CD4-positive, alpha-beta T cell treated with Interleukin-17A for 1 hour (primary cell): Measurements from ENCODE around the gene ARID3B.
"Not testable (repeated sequence)": the region's sequence is repeated elsewhere in the genome, so short reads cannot be mapped to it uniquely, and the experiment has no call there.

Source experiments
- DNase-seq: peaks from one replicate; pipeline ENCODE4 v3.0.0-alpha.2; 2020

ARID3B gene

DNA sequence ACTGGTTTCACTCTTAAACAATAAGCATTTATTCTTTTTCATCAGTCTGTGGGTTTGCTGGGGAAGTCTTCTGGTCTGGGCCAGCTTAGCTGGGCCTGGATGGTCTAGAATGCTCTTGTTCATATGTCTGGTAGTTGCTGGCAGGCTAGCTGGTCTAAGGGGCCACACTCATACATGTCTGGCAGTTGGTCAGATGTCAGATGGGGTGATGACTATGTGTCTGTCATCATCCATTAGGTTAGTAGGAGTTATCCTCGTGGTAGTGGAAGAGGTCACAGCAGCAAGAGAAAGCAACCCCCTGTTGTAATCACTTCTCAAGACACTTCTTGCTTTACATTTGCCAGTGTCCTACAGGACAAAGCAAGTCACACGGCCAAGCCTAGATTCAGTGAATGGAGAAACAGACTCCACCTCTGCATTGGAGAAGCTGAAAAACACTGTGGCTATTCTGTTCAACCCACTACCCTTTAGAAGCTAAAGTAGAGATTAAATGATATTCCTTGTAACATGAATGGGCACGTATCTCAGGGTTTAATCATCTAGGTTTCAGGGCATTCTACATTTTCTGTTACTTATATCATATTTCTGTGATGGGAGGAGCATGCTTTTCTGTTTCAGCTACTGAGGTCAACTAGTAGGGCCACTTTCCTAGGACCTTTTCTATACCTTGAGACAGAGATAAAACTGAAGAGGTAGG is 5.5 kb upstream of the ARID3B start:
- no peak for DNase-seq

DNA sequence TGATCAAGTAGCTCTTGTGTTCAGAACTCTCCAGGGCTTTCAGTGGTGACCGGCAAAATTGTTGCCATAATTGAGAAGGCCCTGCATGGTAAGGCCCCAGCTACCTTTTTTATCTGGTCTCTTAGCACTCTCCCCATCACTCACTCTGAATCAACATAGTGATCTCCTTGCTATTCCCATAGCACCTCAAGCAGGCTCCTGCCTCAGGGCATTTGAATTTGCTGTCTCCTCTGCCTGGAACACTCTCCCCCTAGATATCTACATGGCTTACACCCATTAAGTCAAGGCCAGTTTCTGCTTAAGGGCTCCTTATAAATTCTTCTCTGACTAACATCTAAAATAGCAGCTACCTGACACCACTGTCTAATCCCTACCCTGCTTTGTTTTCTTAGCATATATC is 3.3 kb upstream of the ARID3B start:
- DNase-seq: no peak

- DNase-seq: not testable (repeated sequence)
These were observed 1.5 kb upstream of the ARID3B start for GRCh38 chr15:74539521-74539920.

DNA sequence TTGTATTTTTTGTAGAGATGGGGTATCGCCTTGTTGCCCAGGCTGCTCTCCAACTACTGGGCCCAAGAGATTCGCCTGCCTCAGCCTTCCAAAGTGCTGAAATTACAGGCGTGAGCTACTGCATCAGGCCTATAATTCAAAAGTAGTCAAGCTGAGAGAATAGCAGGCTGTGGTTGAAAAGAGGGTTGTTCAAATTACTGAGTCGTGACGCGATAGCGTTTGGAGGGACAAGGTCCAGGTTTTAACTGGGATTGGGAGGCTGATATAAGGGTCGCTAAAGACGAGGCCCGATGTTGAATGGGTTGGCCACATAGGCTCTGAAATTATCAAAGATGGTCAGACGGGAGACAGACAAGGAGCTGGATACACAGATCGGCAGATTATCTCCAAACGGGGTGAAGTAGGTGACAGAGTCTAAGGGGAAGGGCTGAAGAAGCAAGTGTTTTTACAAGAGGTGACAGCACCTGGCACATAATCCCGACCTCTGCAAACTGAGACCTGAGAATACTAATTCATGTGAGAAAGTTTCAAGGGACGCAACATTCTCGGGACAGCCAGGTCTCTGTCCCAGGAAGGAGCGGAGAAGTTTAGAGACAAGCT is 759 bp upstream of the ARID3B start:
- no peak for DNase-seq

- DNase-seq: peak; percentile 69
These were observed 610 bp downstream of the ARID3B start for GRCh38 chr15:74541494-74542165.

DNA sequence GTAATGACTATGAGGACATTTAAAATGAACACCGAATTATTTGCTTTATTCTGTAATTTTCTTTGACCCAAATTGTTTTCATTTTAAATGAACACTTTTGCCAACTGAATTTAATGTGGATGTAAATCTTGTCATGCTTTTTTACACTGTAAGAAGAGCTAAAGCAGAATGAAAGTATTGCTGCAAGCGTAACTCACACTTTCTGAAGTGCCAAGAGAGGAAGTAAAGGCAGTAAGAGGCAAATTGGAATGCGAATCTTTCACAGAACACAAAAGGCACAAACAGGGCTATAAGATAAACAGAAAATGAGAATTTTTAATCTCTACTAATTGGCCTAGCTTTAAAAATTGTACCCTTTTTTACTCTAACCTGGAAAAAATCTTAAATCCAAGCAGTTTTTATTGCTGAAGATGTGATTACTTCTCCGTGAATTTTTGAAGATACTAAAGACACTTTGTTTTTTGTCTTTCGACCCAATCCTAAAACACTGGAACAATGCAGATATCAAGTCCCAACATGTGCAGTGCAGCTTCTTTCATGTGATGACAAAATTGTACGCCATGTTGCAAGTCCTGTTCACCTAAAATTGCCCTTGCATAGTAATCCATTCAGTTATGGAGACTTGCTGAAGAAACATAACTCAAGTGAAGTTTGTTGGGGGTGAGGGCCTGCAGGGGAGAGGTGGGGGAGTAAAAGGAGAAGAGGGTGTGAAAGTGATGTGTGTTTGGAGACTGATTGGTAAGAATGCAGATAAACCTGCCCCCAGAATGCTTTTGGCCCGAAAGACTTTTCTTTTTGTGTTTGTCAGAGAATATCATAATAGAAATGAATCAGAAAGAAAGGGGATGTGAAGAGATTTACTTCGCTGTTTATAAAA is 1.4 kb downstream of the ARID3B start:
- DNase-seq: no peak

GRCh38 chr15:74543043-74543422 is 2.0 kb downstream of the ARID3B start:
- no peak for DNase-seq

GRCh38 chr15:74543583-74543982 is 2.6 kb downstream of the ARID3B start:
- peak; percentile 64 for DNase-seq

GRCh38 chr15:74545086-74545485 is 4.1 kb downstream of the ARID3B start:
- DNase-seq: no peak

DNA sequence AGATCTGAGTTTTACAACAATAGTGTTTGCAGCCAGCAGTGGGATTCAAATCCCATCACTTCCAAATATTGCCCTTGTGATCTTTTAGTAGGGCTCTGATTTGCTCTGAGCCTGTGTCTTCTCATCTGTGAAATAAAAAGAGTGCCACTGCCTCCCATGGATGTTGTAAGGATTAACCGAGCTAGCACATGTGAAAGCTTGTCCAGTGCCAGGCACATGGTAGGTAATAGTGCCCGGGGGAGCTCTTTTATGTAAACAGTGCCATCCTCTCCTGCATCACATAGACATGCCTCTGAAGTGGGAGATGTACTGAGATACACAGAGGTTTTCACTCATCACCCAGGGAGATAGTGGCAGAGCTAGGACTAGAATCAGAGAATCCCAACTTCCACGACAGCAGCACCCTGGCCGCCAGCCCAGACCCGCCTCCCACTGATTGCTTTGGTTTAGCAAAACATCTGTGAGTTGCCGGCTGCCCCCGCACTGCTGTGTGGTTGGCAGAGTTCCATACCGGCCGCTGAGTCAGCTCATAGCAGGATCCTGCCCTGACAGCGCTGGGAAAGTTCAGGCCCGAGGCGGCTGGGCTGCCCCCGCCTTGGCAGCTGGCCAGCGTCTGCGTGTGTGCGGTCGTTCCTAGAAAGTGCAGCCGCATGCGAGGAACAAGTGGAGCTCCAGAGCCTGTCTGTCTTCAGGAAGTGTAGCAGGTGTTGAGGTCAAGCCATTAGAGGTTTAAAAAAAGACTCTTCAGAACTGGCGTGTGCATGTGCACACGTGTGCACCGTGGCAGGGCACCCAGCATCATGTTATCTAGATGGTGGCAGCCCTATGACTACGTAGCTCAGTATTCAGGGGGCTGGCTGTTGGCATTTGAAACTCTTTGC is 5.0 kb downstream of the ARID3B start:
- DNase-seq: peak; percentile 88

DNA sequence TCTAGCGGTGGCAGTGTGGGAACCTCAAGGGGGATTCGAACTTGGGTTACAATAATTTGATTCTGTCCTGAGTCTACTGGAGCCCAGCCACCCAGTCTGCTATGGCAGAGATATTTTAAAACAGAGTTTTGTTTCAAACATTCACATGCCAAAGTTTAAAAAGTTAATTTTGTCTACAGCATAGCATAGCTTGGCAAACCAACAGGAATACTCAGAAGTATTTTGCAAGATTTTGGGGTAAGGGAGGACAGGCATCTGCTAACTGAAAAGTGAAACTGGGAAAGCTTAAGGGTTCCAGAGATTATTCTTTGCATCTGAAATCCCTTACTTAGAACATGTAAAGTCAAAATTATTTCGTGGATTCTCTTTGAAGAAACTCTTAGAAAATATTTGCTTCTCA is 6.6 kb downstream of the ARID3B start:
- no peak for DNase-seq

DNA sequence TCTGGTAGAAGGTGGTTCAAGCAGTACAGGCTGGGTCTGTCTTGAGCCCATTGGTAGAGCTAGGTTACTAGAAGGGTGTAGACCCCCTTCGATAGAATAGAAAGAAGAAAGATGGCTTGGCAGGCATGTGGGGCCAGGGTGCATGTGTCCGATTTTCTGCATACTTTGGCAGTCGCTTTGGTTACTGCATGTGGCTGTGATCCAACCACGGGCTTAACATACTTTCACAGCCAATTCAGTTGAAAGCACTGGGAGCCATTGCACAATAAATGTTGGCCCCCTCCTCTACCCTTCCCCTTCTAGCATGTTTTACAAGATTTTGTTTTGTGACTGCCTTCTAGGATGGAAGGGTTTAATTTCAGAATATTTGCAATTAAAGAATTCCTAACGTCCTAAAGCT is 7.2 kb downstream of the ARID3B start:
- no peak for DNase-seq

DNA sequence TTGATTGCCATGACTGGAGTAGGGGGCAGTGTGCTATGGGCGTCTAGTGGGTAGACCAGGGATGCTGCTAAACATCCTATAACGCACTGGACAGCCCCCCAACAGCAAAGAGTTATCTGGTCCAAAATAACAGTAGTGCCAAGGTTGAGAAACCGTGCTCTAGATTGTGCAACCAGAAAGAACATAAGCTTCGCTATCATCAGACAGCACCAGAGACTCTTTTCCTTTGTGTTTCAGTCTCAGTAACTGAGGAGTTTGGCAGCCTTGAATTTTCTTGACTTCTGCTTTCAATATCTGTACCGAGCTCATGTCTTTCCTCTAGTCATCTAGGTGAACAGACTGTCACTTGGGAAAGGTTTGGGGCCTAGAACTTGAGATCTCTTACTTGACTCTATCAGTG is 8.8 kb downstream of the ARID3B start:
- DNase-seq: no peak

- no peak for DNase-seq
These were observed 10.7 kb downstream of the ARID3B start for GRCh38 chr15:74551714-74552113.

GRCh38 chr15:74552773-74553441 is 11.9 kb downstream of the ARID3B start:
- no peak for DNase-seq

DNA sequence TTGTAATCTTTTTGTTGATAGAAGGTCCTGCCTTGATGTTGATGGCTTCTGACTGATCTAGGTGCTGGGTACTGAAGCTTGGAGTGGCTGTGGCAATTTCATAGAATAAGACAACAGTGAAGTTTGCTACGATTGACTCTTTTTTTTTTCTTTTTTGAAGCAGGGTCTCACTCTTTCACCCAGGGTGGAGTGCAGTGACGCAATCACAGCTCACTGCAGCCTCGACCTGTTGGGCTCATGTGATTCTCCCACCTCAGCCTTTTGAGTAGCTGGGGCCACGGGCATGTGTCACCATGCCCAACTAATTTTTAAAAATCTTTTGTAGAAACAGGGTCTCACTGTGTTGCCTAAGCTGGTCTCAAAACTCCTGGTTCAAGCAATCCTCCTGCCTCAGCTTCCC is 14.2 kb downstream of the ARID3B start:
- no peak for DNase-seq

DNA sequence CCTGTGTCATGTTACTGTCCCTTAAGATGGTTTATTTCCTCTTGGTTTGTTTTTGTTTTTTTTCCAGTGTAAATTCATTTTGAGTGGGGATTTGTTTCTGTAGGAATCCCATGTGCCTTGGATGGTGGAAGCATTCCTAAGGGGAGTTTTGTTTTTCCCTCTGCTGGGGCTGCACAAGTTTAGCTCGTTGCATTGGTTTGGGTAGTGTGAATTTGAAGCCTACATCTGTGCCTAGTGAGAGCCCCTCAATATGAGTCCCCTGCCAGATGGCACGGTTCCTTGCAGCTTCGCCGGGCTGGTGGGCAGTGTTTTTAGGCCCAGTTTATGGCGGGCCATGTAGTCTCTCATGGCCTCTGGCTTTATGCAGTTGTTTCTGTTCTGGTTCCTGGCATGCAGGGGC is 17.7 kb downstream of the ARID3B start:
- no peak for DNase-seq

DNA sequence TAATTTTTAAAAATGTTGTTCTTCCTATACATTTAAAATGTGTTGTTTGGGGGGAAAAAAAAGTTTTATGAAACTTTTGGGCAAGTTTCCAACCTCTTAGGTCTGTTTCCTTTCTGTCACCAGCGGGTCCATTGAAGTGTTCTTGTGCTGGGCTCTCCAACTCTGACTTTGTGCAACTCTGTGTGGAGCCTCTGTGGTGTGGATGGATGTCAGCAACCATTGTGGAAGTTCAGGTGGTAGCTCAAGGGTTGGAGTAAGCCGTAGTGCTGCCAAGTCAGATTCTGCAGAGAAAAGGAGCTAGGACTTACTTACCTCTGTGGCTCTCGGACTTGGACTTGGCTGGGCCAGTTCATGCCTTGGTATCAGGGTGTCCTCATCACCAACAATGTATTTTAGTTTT is 22.4 kb downstream of the ARID3B start:
- no peak for DNase-seq

- no peak for DNase-seq
These were observed 23.2 kb downstream of the ARID3B start for GRCh38 chr15:74564182-74564581.

DNA sequence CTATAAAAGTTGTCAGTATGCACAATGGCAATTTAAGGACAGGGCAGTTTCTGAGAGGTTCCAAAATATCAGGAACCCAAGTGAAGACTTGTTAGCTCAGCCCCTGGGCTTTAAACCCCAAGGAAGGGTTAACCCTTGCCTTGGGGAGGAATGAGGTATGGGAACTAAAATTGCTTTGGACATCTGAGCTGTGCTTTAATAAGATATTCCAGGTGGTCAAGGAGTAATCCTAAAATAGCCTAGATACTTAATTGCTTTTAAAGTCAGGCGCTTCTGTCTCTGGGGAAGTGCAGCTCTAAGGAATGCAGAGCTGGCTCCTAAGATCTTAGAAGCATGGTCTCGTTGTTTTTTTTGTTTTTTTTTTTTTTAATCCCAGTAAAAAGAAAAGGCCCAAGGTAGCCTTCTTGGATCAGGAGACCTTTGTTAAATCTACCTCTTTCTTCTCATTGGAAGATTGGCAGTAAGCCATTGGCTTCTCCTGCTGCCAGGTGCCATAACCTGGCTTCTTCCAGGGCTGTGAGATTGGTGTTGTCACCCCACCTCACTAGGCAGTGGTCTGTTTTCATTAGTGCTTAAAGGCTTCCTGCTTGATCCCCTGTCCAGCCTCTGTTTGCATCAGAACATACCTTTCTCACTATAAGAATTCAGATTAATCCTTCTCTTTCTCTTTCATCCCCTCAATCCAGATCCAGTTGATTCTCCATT is 24.5 kb downstream of the ARID3B start:
- no peak for DNase-seq

- no peak for DNase-seq
These were observed 27.6 kb downstream of the ARID3B start for GRCh38 chr15:74568594-74568993.
